Posterior vena cava (tissue), 2 donors: ENCODE results near the gene PRDX2. TPM values are rescaled to one million over a fixed set of nuclear protein-coding genes. Genes with fewer than 3 reads are reported as not detected.

Experiments
- microRNA-seq, 2 donors: library from miRNA; unstranded; fragments of <30 nt; microRNA quantifications; one replicate each; pipeline ENCODE4 v1.2.0, GENCODE V29; 2020 to 2021; ENCODE audit warnings: borderline microRNAs expressed in 2 of 2
- total RNA-seq, 2 donors: library from RNA; stranded (reverse); fragmentation: NEBNext Ultra II Directional; extraction: Animal tissue kit (Norgen Biotek cat#: 25700); gene quantifications; one replicate each; pipeline ENCODE4 v1.2.1, GENCODE V29; 2021
- donor health status: DM: yes; HTN: yes; CAD: no.
- donor health status: DM: yes; HTN: yes; CAD: no.

Gene PRDX2
- total RNA-seq, 2 donors from 2014 or later = 126 to 130 TPM

Small RNA genes within 50 kb of the gene (microRNA-seq; reads per million reads assigned to microRNA genes)
- gene MIR5684 = 0 to 0.32 reads per million in 2 donors

Other genes with a start within 250 kb of the PRDX2 start
- 1 to 10 TPM; 5.4 to 6.3 TPM for gene ZNF490, start 191.0 kb downstream of the PRDX2 start, total RNA-seq
- gene ZNF791, start 190.9 kb downstream of the PRDX2 start, total RNA-seq = 10 to 100 TPM; 26.8 to 28.5 TPM
- 10 to 100 TPM; 57.2 to 95.8 TPM for gene MAN2B1, start 135.1 kb downstream of the PRDX2 start, total RNA-seq
- 1 to 10 TPM; 6.7 to 6.9 TPM for gene WDR83, start 135.0 kb downstream of the PRDX2 start, total RNA-seq
- gene DHPS, start 119.9 kb downstream of the PRDX2 start, total RNA-seq = 10 to 100 TPM; 47.2 to 52.6 TPM
- gene GNG14, start 113.8 kb downstream of the PRDX2 start, total RNA-seq = not detected
- 1 to 10 TPM; 3.1 to 3.6 TPM for gene FBXW9, start 105.2 kb downstream of the PRDX2 start, total RNA-seq
- 10 to 100 TPM; 57.5 to 59.2 TPM for gene TNPO2, start 77.9 kb downstream of the PRDX2 start, total RNA-seq
- gene TRIR, start 67.1 kb downstream of the PRDX2 start, total RNA-seq = 100 to 1,000 TPM; 109 to 121 TPM
- gene GET3, start 64.3 kb downstream of the PRDX2 start, total RNA-seq = 10 to 100 TPM; 41.2 to 42.6 TPM
- gene BEST2, start 50.0 kb downstream of the PRDX2 start, total RNA-seq = not detected
- 10 to 100 TPM; 20.2 to 21.7 TPM for gene HOOK2, start 26.2 kb downstream of the PRDX2 start, total RNA-seq
- 100 to 1,000 TPM; 193 to 418 TPM for gene JUNB, start 10.3 kb downstream of the PRDX2 start, total RNA-seq
- 1 to 10 TPM in 1 of 2 donors, under 1 TPM in 1; 1.00 to 1.6 TPM for gene THSD8, start 269 bp upstream of the PRDX2 start, total RNA-seq
- 1 to 10 TPM; 4.3 to 5.1 TPM for gene RNASEH2A, start 4.8 kb upstream of the PRDX2 start, total RNA-seq
- not detected for gene RTBDN, start 32.8 kb upstream of the PRDX2 start, total RNA-seq
- under 1 TPM in 1 of 2 donors, not detected in 1; 0.37 TPM for gene MAST1, start 36.7 kb upstream of the PRDX2 start, total RNA-seq
- 10 to 100 TPM; 20.2 to 31.8 TPM for gene DNASE2, start 79.6 kb upstream of the PRDX2 start, total RNA-seq
- gene KLF1, start 85.4 kb upstream of the PRDX2 start, total RNA-seq = under 1 TPM in 1 of 2 donors, not detected in 1; 0.33 TPM
- 10 to 100 TPM in 1 of 2 donors, 1 to 10 TPM in 1; 8.5 to 14.6 TPM for gene GCDH, start 89.4 kb upstream of the PRDX2 start, total RNA-seq
- not detected for gene SYCE2, start 117.5 kb upstream of the PRDX2 start, total RNA-seq
- gene FARSA, start 131.9 kb upstream of the PRDX2 start, total RNA-seq = 10 to 100 TPM; 30.8 to 31.1 TPM
- 100 to 1,000 TPM; 629 to 855 TPM for gene CALR, start 136.8 kb upstream of the PRDX2 start, total RNA-seq
- gene RAD23A, start 144.1 kb upstream of the PRDX2 start, total RNA-seq = 100 to 1,000 TPM in 1 of 2 donors, 10 to 100 TPM in 1; 90.9 to 124 TPM
- 10 to 100 TPM; 18.1 to 20.7 TPM for gene GADD45GIP1, start 155.4 kb upstream of the PRDX2 start, total RNA-seq
- not detected for gene DAND5, start 167.8 kb upstream of the PRDX2 start, total RNA-seq
- 100 to 1,000 TPM; 242 to 327 TPM for gene NFIX, start 193.7 kb upstream of the PRDX2 start, total RNA-seq